HEK293T (cell line): Measurements from ENCODE around the gene HSD17B11.

Experiments used
- CTCF ChIA-PET: fragments of 350-600 bp; formaldehyde crosslinking; extraction: SDS; loops from one replicate; lab custom pipeline; 2021; ENCODE audit warnings: antibody characterized with exemption, inconsistent platforms; lab: Yijun Ruan, JAX
- POLR2A ChIA-PET: fragments of 350-600 bp; formaldehyde crosslinking; extraction: SDS; loops from one replicate; lab custom pipeline; 2020; ENCODE audit warnings: antibody characterized with exemption, inconsistent platforms; lab: Yijun Ruan, JAX
- DNase-seq: peaks from one replicate; pipeline ENCODE4 v3.0.0; 2012; ENCODE audit warnings: mixed read lengths; ENCODE audit errors: extremely low spot score
- ARNT ChIP-seq: fragments of 450-650 bp; IDR thresholded peaks from 2 replicates; pipeline ENCODE4 v1.6.1; 2017; ENCODE audit warnings: mild to moderate bottlenecking
- BHLHE40 ChIP-seq: fragments of 450-650 bp; IDR thresholded peaks from 2 replicates; pipeline ENCODE4 v1.6.1; 2016; ENCODE audit warnings: mild to moderate bottlenecking, moderate library complexity, borderline replicate concordance
- CTBP1 ChIP-seq: fragments of 450-650 bp; IDR thresholded peaks from 2 replicates; pipeline ENCODE4 v1.6.1; 2016; ENCODE audit warnings: borderline replicate concordance
- ELF4 ChIP-seq: fragments of 450-650 bp; IDR thresholded peaks from 2 replicates; pipeline ENCODE4 v1.6.1; 2017; ENCODE audit warnings: antibody characterized with exemption
- FOXA1 ChIP-seq: fragments of 450-650 bp; IDR thresholded peaks from 2 replicates; pipeline ENCODE4 v1.6.1; 2016; ENCODE audit warnings: mild to moderate bottlenecking
- FOXK2 ChIP-seq: fragments of 450-650 bp; IDR thresholded peaks from 2 replicates; pipeline ENCODE4 v1.6.1; 2016; ENCODE audit warnings: mild to moderate bottlenecking
- FOXM1 ChIP-seq: fragments of 450-650 bp; IDR thresholded peaks from 2 replicates; pipeline ENCODE4 v1.6.1; 2017; ENCODE audit warnings: mild to moderate bottlenecking, borderline replicate concordance
- HDGF ChIP-seq: fragments of 450-650 bp; IDR thresholded peaks from 2 replicates; pipeline ENCODE4 v1.6.1; 2017; ENCODE audit warnings: antibody characterized with exemption, borderline replicate concordance
- L3MBTL2 ChIP-seq: fragments of 450-650 bp; conservative IDR thresholded peaks from 2 replicates; pipeline ENCODE4 v1.6.1; 2016; ENCODE audit warnings: mild to moderate bottlenecking
- LEF1 ChIP-seq: fragments of 450-650 bp; IDR thresholded peaks from 2 replicates; pipeline ENCODE4 v1.6.1; 2017; ENCODE audit warnings: mild to moderate bottlenecking, borderline replicate concordance
- NFRKB ChIP-seq: fragments of 450-650 bp; IDR thresholded peaks from 2 replicates; pipeline ENCODE4 v1.6.1; 2016; ENCODE audit warnings: mild to moderate bottlenecking, moderate library complexity
- PKNOX1 ChIP-seq: fragments of 450-650 bp; IDR thresholded peaks from 2 replicates; pipeline ENCODE4 v1.6.1; 2016
- SP1 ChIP-seq: fragments of 450-650 bp; IDR thresholded peaks from 2 replicates; pipeline ENCODE4 v1.6.1; 2017
- SUZ12 ChIP-seq: fragments of 450-650 bp; IDR thresholded peaks from 2 replicates; pipeline ENCODE4 v1.6.1; 2016; ENCODE audit warnings: mild to moderate bottlenecking
- TARDBP ChIP-seq: fragments of 450-650 bp; IDR thresholded peaks from 2 replicates; pipeline ENCODE4 v1.6.1; 2016
- ZNF384 ChIP-seq: fragments of 450-650 bp; IDR thresholded peaks from 2 replicates; pipeline ENCODE4 v1.6.1; 2016

HSD17B11 gene

GRCh38 chr4:87311684-87312083 is 79.3 kb downstream of the HSD17B11 start:
- ChIA-PET POLR2A (no interaction called here), CTCF (no interaction called here)
- TF ChIP-seq SP1 (no peak), FOXM1 (no peak), TARDBP (no peak), CTBP1 (no peak), ZNF384 (no peak), ELF4 (no peak), SUZ12 (no peak)
- DNase-seq: no peak

GRCh38 chr4:87310691-87311335 is 80.2 kb downstream of the HSD17B11 start:
- TF ChIP-seq L3MBTL2 (no peak), NFRKB (no peak), BHLHE40 (no peak), LEF1 (no peak), FOXA1 (no peak)
- ChIA-PET CTCF (interaction anchor here (0.6 kb wide), 1 partner anchor 480 kb away, joined by 3 read pairs; no protein-coding TSS in a partner anchor), POLR2A (no interaction called here)
- DNase-seq: no peak

- POLR2A ChIA-PET: no interaction called here
Measured at GRCh38 chr4:87309625-87310024, 81.4 kb downstream of the HSD17B11 start.

GRCh38 chr4:87306056-87306455 is 84.9 kb downstream of the HSD17B11 start:
- TF ChIP-seq NFRKB (no peak), TARDBP (no peak), SP1 (no peak), L3MBTL2 (no peak), FOXM1 (no peak), BHLHE40 (no peak), ZNF384 (no peak), HDGF (no peak), CTBP1 (no peak), FOXK2 (no peak), LEF1 (no peak)
- ChIA-PET POLR2A (no interaction called here), CTCF (interaction anchor here (0.6 kb wide), 1 partner anchor 10 kb away, joined by 3 read pairs; no protein-coding TSS in a partner anchor)
- no peak for DNase-seq

More at GRCh38 chr4:87309625-87310024, 81.4 kb downstream of the HSD17B11 start:
- CTCF ChIA-PET: no interaction called here
- TF ChIP-seq L3MBTL2 (no peak), HDGF (no peak), LEF1 (no peak), FOXA1 (no peak), SUZ12 (no peak), ZNF384 (no peak), FOXK2 (no peak), PKNOX1 (no peak), BHLHE40 (no peak), CTBP1 (no peak), TARDBP (no peak), FOXM1 (no peak), ARNT (no peak)
- DNase-seq: no peak

DNA sequence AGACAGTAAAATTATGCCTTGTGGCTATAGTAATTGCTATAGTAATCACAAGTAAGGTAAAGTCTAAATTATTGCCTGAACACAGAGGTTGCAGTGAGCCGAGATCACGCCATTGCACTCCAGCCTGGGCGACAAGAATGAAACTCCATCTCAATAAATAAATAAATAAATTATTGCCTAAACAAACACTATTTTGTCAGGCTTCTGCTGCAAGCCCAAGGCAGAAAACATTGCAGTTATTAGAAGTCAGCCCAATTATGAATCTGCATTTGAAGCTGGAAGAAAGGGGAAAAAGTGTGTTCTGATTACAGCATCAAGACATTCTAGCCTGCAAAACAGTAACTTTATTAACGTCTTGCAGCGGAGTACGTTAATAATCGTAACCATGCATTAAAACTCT is 85.4 kb downstream of the HSD17B11 start:
- TF ChIP-seq BHLHE40 (no peak), PKNOX1 (no peak), FOXK2 (no peak), FOXA1 (no peak), FOXM1 (no peak), ZNF384 (no peak), LEF1 (no peak), SUZ12 (no peak), L3MBTL2 (no peak), TARDBP (no peak), NFRKB (no peak), ELF4 (no peak), ARNT (no peak), SP1 (no peak), HDGF (no peak), CTBP1 (no peak)
- DNase-seq: no peak
- ChIA-PET POLR2A (no interaction called here), CTCF (interaction anchor here (0.6 kb wide), 1 partner anchor 11 kb away, joined by 3 read pairs; no protein-coding TSS in a partner anchor)

DNA sequence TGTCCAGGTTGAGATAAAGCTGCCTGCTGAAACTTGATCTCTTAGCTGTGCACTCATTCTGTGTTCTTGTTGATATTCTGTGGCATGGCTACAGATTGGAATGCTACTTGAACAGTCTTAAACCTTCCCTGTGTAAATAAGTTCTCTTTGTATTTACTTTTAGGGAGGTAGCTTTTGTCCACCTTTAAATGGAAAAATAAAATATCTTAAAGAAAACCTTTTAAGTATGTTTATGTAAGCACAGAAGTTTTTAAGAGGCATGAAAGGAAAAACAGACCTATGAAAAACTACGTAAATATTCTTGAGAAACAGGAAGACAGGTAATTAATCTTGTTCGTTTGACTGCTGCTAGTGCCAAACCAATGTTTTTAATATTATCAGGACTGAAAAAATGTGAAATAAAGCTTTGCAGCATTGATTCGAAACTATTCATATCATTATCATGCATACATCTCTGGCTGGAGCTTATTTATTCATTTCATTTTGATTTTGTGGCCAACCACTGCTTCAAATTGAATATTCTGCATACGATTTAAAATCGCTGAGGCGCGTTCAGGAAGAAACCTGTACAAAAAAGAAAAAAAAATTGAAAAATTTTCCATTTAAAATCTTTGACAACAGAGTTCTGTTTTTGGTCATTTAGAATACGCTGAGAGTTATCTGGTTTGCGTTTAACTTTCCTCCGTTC is 86.1 kb downstream of the HSD17B11 start:
- CTCF ChIA-PET: no interaction called here
- TF ChIP-seq SUZ12: no peak
- TF ChIP-seq L3MBTL2: no peak
- peak; percentile 61; the same call in 1 of the 2 replicates for TF ChIP-seq FOXA1
- no peak for TF ChIP-seq SP1
- TF ChIP-seq CTBP1: no peak
- TF ChIP-seq NFRKB: no peak
- no peak for TF ChIP-seq TARDBP
- TF ChIP-seq ELF4: no peak
- TF ChIP-seq FOXM1: no peak
- peak; percentile 87 for TF ChIP-seq PKNOX1
- TF ChIP-seq HDGF: no peak
- TF ChIP-seq ARNT: no peak
- TF ChIP-seq FOXK2: no peak
- peak; percentile 18 for DNase-seq
- POLR2A ChIA-PET: no interaction called here
